ENCODE data around the gene EEPD1. TPM values are rescaled to one million over a fixed set of nuclear protein-coding genes. Genes with fewer than 3 reads are reported as not detected.

Gene EEPD1
- total RNA-seq, 1 donor from 2014 or later, result 11.4 TPM

- DNase-seq (ENCODE audit: low spot score), result peak; percentile 34
Measured at GRCh38 chr7:36279200-36279925, 126.3 kb downstream of the EEPD1 start.

GRCh38 chr7:36279926-36280315 is 126.9 kb downstream of the EEPD1 start:
- no peak for DNase-seq (ENCODE audit: low spot score)

GRCh38 chr7:36280840-36281812 is 128.1 kb downstream of the EEPD1 start:
- DNase-seq (ENCODE audit: low spot score), result peak; percentile 68

GRCh38 chr7:36281945-36282717 is 129.1 kb downstream of the EEPD1 start:
- no peak for DNase-seq (ENCODE audit: low spot score)

- no peak for DNase-seq (ENCODE audit: low spot score)
Measured at GRCh38 chr7:36283181-36283580, 130.1 kb downstream of the EEPD1 start.

- no peak for DNase-seq (ENCODE audit: low spot score)
Measured at GRCh38 chr7:36283711-36284130, 130.7 kb downstream of the EEPD1 start.

- no peak for DNase-seq (ENCODE audit: low spot score)
Measured at GRCh38 chr7:36284456-36285090, 131.5 kb downstream of the EEPD1 start.

GRCh38 chr7:36285276-36285675 is 132.2 kb downstream of the EEPD1 start:
- DNase-seq (ENCODE audit: low spot score), result no peak

GRCh38 chr7:36286226-36286625 is 133.2 kb downstream of the EEPD1 start:
- DNase-seq (ENCODE audit: low spot score), result no peak

- no peak for DNase-seq (ENCODE audit: low spot score)
Measured at GRCh38 chr7:36286688-36287087, 133.6 kb downstream of the EEPD1 start.

- DNase-seq (ENCODE audit: low spot score), result no peak
Measured at GRCh38 chr7:36287371-36288241, 134.6 kb downstream of the EEPD1 start.

GRCh38 chr7:36288501-36288900 is 135.4 kb downstream of the EEPD1 start:
- DNase-seq (ENCODE audit: low spot score), result no peak

GRCh38 chr7:36289833-36290661 is 137.0 kb downstream of the EEPD1 start:
- DNase-seq (ENCODE audit: low spot score), result peak; percentile 64

- peak; percentile 88 for DNase-seq (ENCODE audit: low spot score)
Measured at GRCh38 chr7:36291387-36292316, 138.6 kb downstream of the EEPD1 start.

- DNase-seq (ENCODE audit: low spot score), result no peak
Measured at GRCh38 chr7:36295090-36295489, 142.0 kb downstream of the EEPD1 start.

GRCh38 chr7:36296284-36296683 is 143.2 kb downstream of the EEPD1 start:
- DNase-seq (ENCODE audit: low spot score), result no peak

- DNase-seq (ENCODE audit: low spot score), result no peak
Measured at GRCh38 chr7:36297364-36298009, 144.4 kb downstream of the EEPD1 start.

- no peak for DNase-seq (ENCODE audit: low spot score)
Measured at GRCh38 chr7:36298106-36298505, 145.1 kb downstream of the EEPD1 start.

Measured in ureter (tissue), 1 donor.